CD14-positive monocyte (primary cell): ENCODE data around the gene BPIFB4. TPM values are rescaled to one million over a fixed set of nuclear protein-coding genes. Genes with fewer than 3 reads are reported as not detected.

Source experiments
- DNase-seq, 3 donors: peaks; one replicate each; pipeline ENCODE4 v3.0.0-alpha.2; 2011 to 2022
- H2AFZ ChIP-seq: 2 replicates; pipeline ENCODE4 v1.6.0; 2012; ENCODE audit warnings: mild to moderate bottlenecking, low read depth, low read length, inconsistent platforms; ENCODE audit not compliant: insufficient read depth, poor library complexity, severe bottlenecking
- H3K27ac ChIP-seq, 2 donors: 1 replicate in 1 of 2; 2 replicates in 1 of 2; pipeline ENCODE4 v1.5.1; 2012 to 2013; ENCODE audit warnings: low read length in 2 of 2, control low read depth in 1 of 2, inconsistent platforms in 1 of 2, low read depth in 1 of 2, mild to moderate bottlenecking in 1 of 2
- H3K27me3 ChIP-seq, 2 donors: one replicate each; pipeline versions ENCODE4 v1.6.0 to v1.6.1; 2011 to 2013; ENCODE audit warnings: low read length in 2 of 2; ENCODE audit not compliant: control insufficient read depth in 2 of 2, insufficient read depth in 2 of 2
- H3K36me3 ChIP-seq, 2 donors: replicated peaks in 1 of 2; 1 replicate in 1 of 2; 2 replicates in 1 of 2; pipeline versions ENCODE4 v1.5.1 to v1.6.1; 2012 to 2013; ENCODE audit warnings: low read length in 2 of 2, control low read depth in 1 of 2, inconsistent platforms in 1 of 2, mild to moderate bottlenecking in 1 of 2; ENCODE audit not compliant: insufficient read depth in 2 of 2, control insufficient read depth in 1 of 2
- H3K4me1 ChIP-seq, 2 donors: 1 replicate in 1 of 2; 2 replicates in 1 of 2; pipeline versions ENCODE4 v1.5.1 to v1.6.1; 2012 to 2013; ENCODE audit warnings: low read length in 2 of 2, control low read depth in 1 of 2, inconsistent platforms in 1 of 2, mild to moderate bottlenecking in 1 of 2, moderate library complexity in 1 of 2; ENCODE audit not compliant: insufficient read depth in 2 of 2, control insufficient read depth in 1 of 2
- H3K4me2 ChIP-seq: replicated peaks from 2 replicates; pipeline ENCODE3; 2012; ENCODE audit warnings: low read length, moderate library complexity, mild to moderate bottlenecking; ENCODE audit not compliant: poor library complexity, severe bottlenecking; ENCODE audit errors: extremely low read depth
- H3K4me3 ChIP-seq, 3 experiments: fragments of 200-600 bp in 1 of 3; sonication (generic) in 1 of 3; replicated peaks in 1 of 3; 1 replicate in 2 of 3; 2 replicates in 1 of 3; pipeline ENCODE4 v1.5.1; 2011 to 2013; ENCODE audit warnings: low read length in 3 of 3, mild to moderate bottlenecking in 3 of 3, control low read depth in 2 of 3, low read depth in 2 of 3, inconsistent platforms in 1 of 3, moderate library complexity in 1 of 3
- H3K79me2 ChIP-seq: 2 replicates; pipeline ENCODE4 v1.6.0; 2012; ENCODE audit warnings: mild to moderate bottlenecking, control low read depth, inconsistent platforms, low read length, moderate library complexity; ENCODE audit not compliant: insufficient read depth
- H3K9ac ChIP-seq: 2 replicates; pipeline ENCODE4 v1.6.0; 2017; ENCODE audit warnings: low read length, mild to moderate bottlenecking; ENCODE audit not compliant: insufficient read depth, poor library complexity, severe bottlenecking
- H3K9me3 ChIP-seq, 2 donors: replicated peaks in 1 of 2; 1 replicate in 1 of 2; 2 replicates in 1 of 2; pipeline versions ENCODE4 v1.5.1 to v1.6.1; 2012 to 2013; ENCODE audit warnings: low read length in 2 of 2, control low read depth in 1 of 2; ENCODE audit not compliant: control insufficient read depth in 1 of 2, insufficient read depth in 1 of 2
- H4K20me1 ChIP-seq: 2 replicates; pipeline ENCODE4 v1.6.0; 2012; ENCODE audit warnings: mild to moderate bottlenecking, low read length, control low read depth, moderate library complexity; ENCODE audit not compliant: insufficient read depth
- H3K27ac Mint-ChIP-seq, 7 donors: one replicate each; pipeline ENCODE4 v1.8.0; 2020; ENCODE audit warnings: mild to moderate bottlenecking in 7 of 7, mixed read lengths in 7 of 7, moderate library complexity in 6 of 7, inconsistent platforms in 2 of 7
- H3K27me3 Mint-ChIP-seq, 3 donors: one replicate each; pipeline ENCODE4 v1.8.0; 2021 to 2022; ENCODE audit warnings: low read depth in 3 of 3, mild to moderate bottlenecking in 3 of 3, mixed read lengths in 3 of 3, moderate library complexity in 3 of 3, inconsistent platforms in 1 of 3
- H3K36me3 Mint-ChIP-seq, 2 donors: one replicate each; pipeline ENCODE4 v1.8.0; 2020; ENCODE audit warnings: mixed read lengths in 2 of 2, inconsistent platforms in 1 of 2, mild to moderate bottlenecking in 1 of 2
- H3K4me1 Mint-ChIP-seq: one replicate; pipeline ENCODE4 v1.8.0; 2020; ENCODE audit warnings: mild to moderate bottlenecking, mixed read lengths
- H3K4me3 Mint-ChIP-seq, 2 donors: one replicate each; pipeline ENCODE4 v1.8.0; 2020; ENCODE audit warnings: mild to moderate bottlenecking in 2 of 2, mixed read lengths in 2 of 2, moderate library complexity in 1 of 2
- H3K9me3 Mint-ChIP-seq, 7 donors: one replicate each; pipeline ENCODE4 v1.8.0; 2020 to 2022; ENCODE audit warnings: mixed read lengths in 7 of 7, mild to moderate bottlenecking in 6 of 7, moderate library complexity in 6 of 7, inconsistent platforms in 2 of 7
- CTCF ChIP-seq: fragments of 200-600 bp; IDR thresholded peaks from one replicate; pipeline ENCODE4 v1.8.0; 2022; ENCODE audit warnings: antibody characterized with exemption, mild to moderate bottlenecking
- WGBS: methylation state at CpG from one replicate; pipeline ENCODE4 v1.1.5; 2013; ENCODE audit warnings: missing lambda C conversion rate; ENCODE audit not compliant: insufficient coverage; 5-methylcytosine and 5-hydroxymethylcytosine counted together
- intact Hi-C, 2 donors: fragments of 100-400 bp; cut with micrococcal nuclease; formaldehyde crosslinking; loops; one replicate each; pipeline versions ENCODE4 v1.15.0 to v1.15.1; 2023
- polyA plus RNA-seq, 3 donors: library from polyadenylated mRNA; depleted of rRNA in 1 of 3; unstranded in 2 of 3; stranded (reverse) in 1 of 3; fragments of 300-500 nt in 2 of 3; fragments of >200 nt in 1 of 3; fragmentation: Illumina TruSeq in 2 of 3; gene quantifications; 1 replicate in 2 of 3; 2 replicates in 1 of 3; pipeline ENCODE4 v1.2.3, GENCODE V29; 2012 to 2021

The BPIFB4 gene
- polyA plus RNA-seq, 3 donors = not detected

- 76% methylated on average over 10 of the region's 12 CpGs for WGBS
- peak overlapping the region in 1 of 2 donors; percentile 57 for H3K4me3 Mint-ChIP-seq
These were observed 11.0 kb upstream of the BPIFB4 start for GRCh38 chr20:33068251-33068939.

GRCh38 chr20:33069673-33070072 lies 9.8 kb upstream of the BPIFB4 start:
- no peak overlapping the region for H3K27ac Mint-ChIP-seq
- no peak overlapping the region for H3K4me2 ChIP-seq

More at GRCh38 chr20:33068251-33068939, 11.0 kb upstream of the BPIFB4 start:
- no peaks in the 10 kb centered on the region for H3K9me3 ChIP-seq
- Mint-ChIP-seq H3K4me1 (peaks cover 16% of the 10 kb centered on the region), H3K27me3 (peaks cover 1 to 4% (median 1%) of the 10 kb centered on the region in 3 donors), H3K9me3 (no peaks in the 10 kb centered on the region), H3K27ac (peak overlapping the region in 1 of 7 donors; percentile 55), H3K36me3 (no peaks in the 10 kb centered on the region)
- no peak for DNase-seq
- H3K9ac ChIP-seq = peak overlapping the region; percentile 35
- peak overlapping the region; percentile 75 for H2AFZ ChIP-seq
- H3K36me3 ChIP-seq = no peaks in the 10 kb centered on the region
- peak overlapping the region; percentile 12 for H3K4me2 ChIP-seq
- H4K20me1 ChIP-seq = no peaks in the 10 kb centered on the region
- H3K4me3 ChIP-seq = no peak overlapping the region
- H3K27ac ChIP-seq = peak overlapping the region in 1 of 2 donors; percentile 9
- no peak for TF ChIP-seq CTCF
- peaks cover 11 to 12% of the 10 kb centered on the region in 2 donors for H3K4me1 ChIP-seq
- intact Hi-C loops = no loop called here
- H3K79me2 ChIP-seq = no peaks in the 10 kb centered on the region
- H3K27me3 ChIP-seq = no peaks in the 10 kb centered on the region

More at GRCh38 chr20:33069673-33070072, 9.8 kb upstream of the BPIFB4 start:
- no peak overlapping the region for H3K4me3 Mint-ChIP-seq
- Histone ChIP-seq H3K27ac (no peak overlapping the region), H2AFZ (no peak overlapping the region), H3K9ac (peak overlapping the region; percentile 1), H3K9me3 (no peaks in the 10 kb centered on the region), H3K27me3 (no peaks in the 10 kb centered on the region), H3K79me2 (no peaks in the 10 kb centered on the region), H3K4me3 (no peak overlapping the region), H3K4me1 (peaks cover 11 to 12% of the 10 kb centered on the region in 2 donors), H3K36me3 (no peaks in the 10 kb centered on the region), H4K20me1 (no peaks in the 10 kb centered on the region)
- WGBS = 93% methylated on average over 9 of the region's 9 CpGs
- intact Hi-C loops = no loop called here
- TF ChIP-seq CTCF = no peak
- peaks cover 16% of the 10 kb centered on the region for H3K4me1 Mint-ChIP-seq
- H3K27me3 Mint-ChIP-seq = peaks cover 1 to 4% (median 1%) of the 10 kb centered on the region in 3 donors
- H3K9me3 Mint-ChIP-seq = no peaks in the 10 kb centered on the region
- no peaks in the 10 kb centered on the region for H3K36me3 Mint-ChIP-seq
- DNase-seq = no peak
